ENCODE results near the gene ZNF821. TPM values are rescaled to one million over a fixed set of nuclear protein-coding genes. Genes with fewer than 3 reads are reported as not detected.

Gene ZNF821
- total and polyA plus RNA-seq, 2 of the 8 experiments (the other 6 are each of a cell fraction or from before 2014, with no cell fraction given) = 9.5 to 14.1 TPM

DNA sequence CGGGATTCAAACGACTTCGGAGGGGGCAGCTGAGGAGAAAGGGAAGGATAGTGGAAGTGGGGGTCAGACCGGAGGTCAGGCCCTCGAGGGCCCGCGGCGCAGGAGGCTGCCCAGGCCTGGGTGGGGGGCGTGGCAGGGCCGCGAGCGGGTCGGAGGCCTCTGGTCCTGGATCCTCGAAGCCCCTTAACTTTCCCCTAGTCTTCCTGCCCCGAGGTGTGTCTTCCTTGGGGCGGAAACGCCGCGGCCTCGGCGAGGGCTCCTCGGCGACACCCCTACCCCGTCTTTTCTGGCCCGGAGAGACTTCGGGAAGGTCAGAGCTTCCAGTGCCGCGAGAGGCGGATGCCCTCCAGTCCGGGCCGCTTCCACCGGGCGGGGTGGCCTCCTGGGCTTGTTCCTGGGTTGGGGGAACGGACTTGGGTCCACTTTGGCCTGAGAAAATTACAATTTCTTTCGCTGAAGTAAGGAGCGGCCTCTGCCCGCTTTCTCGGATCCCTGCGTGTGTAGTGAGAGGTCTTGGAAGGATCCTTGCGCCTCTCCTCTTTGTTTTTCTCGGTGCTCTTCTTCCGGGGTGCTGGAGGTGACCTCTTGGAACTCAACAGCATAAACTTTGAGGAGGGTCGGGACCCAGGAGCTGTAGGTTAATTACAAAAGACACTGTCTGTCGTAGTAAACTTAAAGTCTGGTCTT, 11.8 kb upstream of the ZNF821 start:
- Histone ChIP-seq H3K4me2 (ENCODE audit: insufficient read depth in 1 of 2, low read depth in 2 of 2, low read length in 2 of 2) (peak overlapping the region; percentile 73 to 87), H4K8ac (ENCODE audit: extremely low read depth, insufficient read depth, low read length) (peak overlapping the region; percentile 98; the same call in 1 of the 2 replicates), H3K4me3 (ENCODE audit: extremely low read depth in 1 of 4, insufficient read depth in 2 of 4, low read depth in 3 of 4, low read length in 4 of 4) (peak overlapping the region; percentile 90 to 95 (median 94)), H4K91ac (replicated peaks; ENCODE audit: insufficient read length, low read length) (peak overlapping the region; percentile 89), H4K5ac (ENCODE audit: insufficient read length, low read depth, low read length) (peak overlapping the region; percentile 98), H2AK5ac (ENCODE audit: low read depth, low read length) (peak overlapping the region; percentile 39; the same call in 1 of the 2 replicates), H3K56ac (replicated peaks; ENCODE audit: insufficient read length, low read depth, low read length) (peak overlapping the region; percentile 95), H2AFZ (ENCODE audit: low read length) (no peak overlapping the region), H3K4me1 (replicated peaks in 1 of 4; ENCODE audit: control insufficient read depth in 3 of 4, insufficient read depth in 4 of 4, low read length in 3 of 4) (no peaks in the 10 kb centered on the region; a peak in 1 of 7 replicates), H3K23me2 (ENCODE audit: low read depth, low read length) (peaks cover 10% of the 10 kb centered on the region; the same call in 1 of the 2 replicates), H3K27me3 (replicated peaks in 1 of 4; ENCODE audit: control insufficient read depth in 3 of 4, extremely low read depth in 1 of 4, insufficient read depth in 3 of 4, low read length in 3 of 4) (no peaks in the 10 kb centered on the region), H3K4ac (replicated peaks; ENCODE audit: insufficient read length, low read depth, low read length) (peak overlapping the region; percentile 91), H3K23ac (ENCODE audit: insufficient read length) (no peak overlapping the region), H3K14ac (ENCODE audit: insufficient read length) (no peak overlapping the region), H3K27ac (ENCODE audit: low read depth, low read length) (peak overlapping the region; percentile 94), H3K9me3 (ENCODE audit: insufficient read depth in 2 of 2, low read depth in 1 of 2, low read length in 1 of 2) (no peaks in the 10 kb centered on the region), H2BK120ac (replicated peaks; ENCODE audit: low read depth, low read length) (peak overlapping the region; percentile 83), H3K36me3 (ENCODE audit: control insufficient read depth in 2 of 4, insufficient read depth in 4 of 4, low read length in 3 of 4) (peaks cover 0 to 6% (median 0%) of the 10 kb centered on the region in 4 experiments; a peak in 1 of 8 replicates), H2BK20ac (ENCODE audit: low read length) (no peak overlapping the region), H3K9ac (replicated peaks in 1 of 4; ENCODE audit: extremely low read depth in 1 of 4, low read depth in 3 of 4, low read length in 3 of 4) (peak overlapping the region; percentile 86 to 99 (median 90)), H2BK15ac (ENCODE audit: low read length) (no peak overlapping the region), H4K20me1 (replicated peaks in 1 of 2; ENCODE audit: control insufficient read depth in 1 of 2, insufficient read depth in 2 of 2, low read length in 2 of 2) (peaks cover 10 to 11% of the 10 kb centered on the region in 2 experiments), H3K18ac (ENCODE audit: extremely low read depth, low read length) (peak overlapping the region; percentile 78), H3K79me1 (ENCODE audit: low read depth, low read length) (no peaks in the 10 kb centered on the region), H2BK12ac (ENCODE audit: low read depth, low read length) (no peak overlapping the region; the same call in 1 of the 2 replicates), H2BK5ac (ENCODE audit: low read depth, low read length) (peak overlapping the region; percentile 99), H3K79me2 (ENCODE audit: control insufficient read depth in 1 of 2, insufficient read depth in 2 of 2, low read length in 2 of 2) (peaks cover 41 to 55% of the 10 kb centered on the region in 2 experiments)
- 2% methylated on average over 44 of the region's 44 CpGs; no CpG with 5 or more reads in 1 of the 2 experiments for WGBS, 2 experiments (ENCODE audit: extremely low coverage in 1 of 2, insufficient coverage in 1 of 2, insufficient read length in 1 of 2, insufficient replicate concordance in 2 of 2, low coverage in 1 of 2, low lambda C conversion rate in 2 of 2, missing lambda C conversion rate in 1 of 2)
- no peak for DNase-seq (ENCODE audit: low read depth in 1 of 2, low spot score in 2 of 2)
- ChIA-PET CTCF (ENCODE audit: partially characterized antibody) (interaction anchor here (1.0 to 4.4 kb wide), 2 partner anchors 13 to 76 kb away, joined by 5 to 25 read pairs; partner anchors contain the start of gene ZNF821), POLR2A (ENCODE audit: partially characterized antibody) (interaction anchor here (0.7 to 5.8 kb wide), 15 partner anchors 8 to 188 kb away, joined by 3 to 70 read pairs (median 4); partner anchors contain the start of genes AP1G1 and ZNF821)
- FAIRE-seq = no peak
- TF ChIP-seq KDM4A (IDR thresholded peaks at IDR 0.05; ENCODE audit: low read depth, low read length, severe bottlenecking) = no peak
- TF ChIP-seq SAP30 (IDR thresholded peaks at IDR 0.05; ENCODE audit: insufficient read depth, insufficient replicate concordance, low read length) = peak; percentile 1
- peak; percentile 58; the same call in 1 of the 2 replicates for TF ChIP-seq RBBP5 (IDR thresholded peaks at IDR 0.05; ENCODE audit: borderline replicate concordance, low read depth, low read length)
- peak; percentile 31 for TF ChIP-seq ASH2L (IDR thresholded peaks at IDR 0.05; ENCODE audit: low read length)
